Left lung (tissue), 10 donors: Measurements from ENCODE around the gene FUT2. TPM values are rescaled to one million over a fixed set of nuclear protein-coding genes. Genes with fewer than 3 reads are reported as not detected.
A peak's percentile ranks its signal among the peaks of the same experiment; 100 is the strongest.

ENCODE experiments used
- ATAC-seq: fragments of 200-7000 bp; cut with Tn5 transposase; one replicate; pipeline ENCODE4 v1.9.1; 2020; ENCODE audit warnings: moderate library complexity
- DNase-seq, 4 donors: peaks; one replicate each; pipeline ENCODE4 v3.0.0-alpha.2; 2013 to 2020
- H3K27ac ChIP-seq, 2 donors: fragments of 200-600 bp; sonication (generic) in 1 of 2; one replicate each; pipeline versions ENCODE4 v1.5.0 to v1.8.0; 2020 to 2021
- H3K27me3 ChIP-seq, 2 donors: fragments of 200-600 bp; sonication (generic) in 1 of 2; one replicate each; pipeline versions ENCODE4 v1.5.0 to v1.8.0; 2020 to 2021
- H3K36me3 ChIP-seq, 2 donors: fragments of 200-600 bp; sonication (generic) in 1 of 2; one replicate each; pipeline versions ENCODE4 v1.5.0 to v1.8.0; 2020 to 2021
- H3K4me1 ChIP-seq, 2 donors: fragments of 200-600 bp; one replicate each; pipeline ENCODE4 v1.8.0; 2021
- H3K4me3 ChIP-seq, 2 donors: fragments of 200-600 bp; sonication (generic) in 1 of 2; one replicate each; pipeline versions ENCODE4 v1.5.0 to v1.8.0; 2020 to 2021; ENCODE audit warnings: mild to moderate bottlenecking in 1 of 2
- H3K9me3 ChIP-seq, 2 donors: fragments of 200-600 bp; sonication (generic) in 1 of 2; one replicate each; pipeline versions ENCODE4 v1.5.0 to v1.8.0; 2020 to 2021
- intact Hi-C, 2 donors: fragments of 100-400 bp; cut with DNase I; formaldehyde crosslinking; loops; one replicate each; pipeline versions ENCODE4 v1.11.2 to v1.14.2; 2022
- polyA plus RNA-seq, 6 donors: library from polyadenylated mRNA; unstranded; fragments of 120-200 nt; gene quantifications; one replicate each; pipeline ENCODE4 v1.2.1, GENCODE V29; 2013; ENCODE audit not compliant: insufficient read length in 6 of 6
- total RNA-seq, 2 donors: library from RNA; stranded (reverse); fragmentation: NEBNext Ultra II Directional; extraction: Animal tissue kit (Norgen Biotek cat#: 25700); gene quantifications; one replicate each; pipeline ENCODE4 v1.2.1, GENCODE V29; 2021
- TF ChIP-seq, protein P1 (sequence below), 2 donors: fragments of 200-600 bp; sonication (generic) in 1 of 2; IDR thresholded peaks; one replicate each; pipeline versions ENCODE4 v1.5.0 to v1.8.0; 2021; ENCODE audit warnings: antibody characterized with exemption in 2 of 2
- donor health status: DM: no; HTN: yes; CAD: no.
- donor health status: DM: no; HTN: no; CAD: no.

The FUT2 gene
- total and polyA plus RNA-seq, 8 donors, result 1.1 to 3.7 (median 2.7) TPM

DNA sequence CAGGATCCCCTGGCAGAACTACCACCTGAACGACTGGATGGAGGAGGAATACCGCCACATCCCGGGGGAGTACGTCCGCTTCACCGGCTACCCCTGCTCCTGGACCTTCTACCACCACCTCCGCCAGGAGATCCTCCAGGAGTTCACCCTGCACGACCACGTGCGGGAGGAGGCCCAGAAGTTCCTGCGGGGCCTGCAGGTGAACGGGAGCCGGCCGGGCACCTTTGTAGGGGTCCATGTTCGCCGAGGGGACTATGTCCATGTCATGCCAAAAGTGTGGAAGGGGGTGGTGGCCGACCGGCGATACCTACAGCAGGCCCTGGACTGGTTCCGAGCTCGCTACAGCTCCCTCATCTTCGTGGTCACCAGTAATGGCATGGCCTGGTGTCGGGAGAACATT, 7.5 kb downstream of the FUT2 start:
- no peaks in the 10 kb centered on the region for H3K9me3 ChIP-seq
- no peak for ATAC-seq
- H3K27me3 ChIP-seq, result no peaks in the 10 kb centered on the region
- TF ChIP-seq, protein P1, sequence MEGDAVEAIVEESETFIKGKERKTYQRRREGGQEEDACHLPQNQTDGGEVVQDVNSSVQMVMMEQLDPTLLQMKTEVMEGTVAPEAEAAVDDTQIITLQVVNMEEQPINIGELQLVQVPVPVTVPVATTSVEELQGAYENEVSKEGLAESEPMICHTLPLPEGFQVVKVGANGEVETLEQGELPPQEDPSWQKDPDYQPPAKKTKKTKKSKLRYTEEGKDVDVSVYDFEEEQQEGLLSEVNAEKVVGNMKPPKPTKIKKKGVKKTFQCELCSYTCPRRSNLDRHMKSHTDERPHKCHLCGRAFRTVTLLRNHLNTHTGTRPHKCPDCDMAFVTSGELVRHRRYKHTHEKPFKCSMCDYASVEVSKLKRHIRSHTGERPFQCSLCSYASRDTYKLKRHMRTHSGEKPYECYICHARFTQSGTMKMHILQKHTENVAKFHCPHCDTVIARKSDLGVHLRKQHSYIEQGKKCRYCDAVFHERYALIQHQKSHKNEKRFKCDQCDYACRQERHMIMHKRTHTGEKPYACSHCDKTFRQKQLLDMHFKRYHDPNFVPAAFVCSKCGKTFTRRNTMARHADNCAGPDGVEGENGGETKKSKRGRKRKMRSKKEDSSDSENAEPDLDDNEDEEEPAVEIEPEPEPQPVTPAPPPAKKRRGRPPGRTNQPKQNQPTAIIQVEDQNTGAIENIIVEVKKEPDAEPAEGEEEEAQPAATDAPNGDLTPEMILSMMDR (IDR thresholded peaks at IDR 0.05), result no peak
- DNase-seq, result peak in 1 of 4 donors; percentile 51
- H3K36me3 ChIP-seq, result no peaks in the 10 kb centered on the region
- intact Hi-C loops, result no loop called here
- H3K27ac ChIP-seq, result no peak overlapping the region
- no peak overlapping the region for H3K4me3 ChIP-seq
- H3K4me1 ChIP-seq, result peaks cover 0 to 3% of the 10 kb centered on the region in 2 donors

- Histone ChIP-seq H3K27me3 (no peaks in the 10 kb centered on the region), H3K4me3 (no peak overlapping the region), H3K9me3 (no peaks in the 10 kb centered on the region), H3K27ac (no peak overlapping the region), H3K36me3 (no peaks in the 10 kb centered on the region), H3K4me1 (no peaks in the 10 kb centered on the region)
- intact Hi-C loops, result no loop called here
- ATAC-seq (no peak), DNase-seq (no peak)
- TF ChIP-seq, protein P1 (IDR thresholded peaks at IDR 0.05), result no peak
Measured at GRCh38 chr19:48705431-48705830, 9.7 kb downstream of the FUT2 start.

DNA sequence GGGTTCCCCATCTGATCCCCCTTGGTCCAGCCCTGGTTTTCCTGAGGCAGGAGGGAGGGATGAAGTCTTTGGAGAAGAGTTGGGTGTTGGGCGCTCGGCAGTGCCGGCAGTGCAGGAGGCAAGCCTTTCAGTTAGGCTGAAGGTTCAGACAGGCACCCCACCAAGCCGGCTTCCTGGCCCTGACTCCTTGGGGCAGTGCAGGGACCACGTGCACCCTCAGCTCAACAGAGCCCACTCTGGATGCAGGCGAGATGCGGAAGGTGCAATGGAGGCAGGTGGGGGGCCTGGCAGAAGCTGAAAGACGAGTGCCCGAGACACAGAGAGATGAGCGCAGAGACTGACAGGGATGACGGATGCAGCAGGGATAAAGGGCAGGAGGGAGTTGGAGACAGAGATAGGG, 12.7 kb downstream of the FUT2 start:
- Histone ChIP-seq H3K27me3 (no peaks in the 10 kb centered on the region), H3K4me3 (no peak overlapping the region), H3K27ac (no peak overlapping the region), H3K4me1 (peaks cover 5 to 7% of the 10 kb centered on the region in 2 donors), H3K9me3 (peaks cover 0 to 5% of the 10 kb centered on the region in 2 donors), H3K36me3 (no peaks in the 10 kb centered on the region)
- intact Hi-C loops, result no loop called here
- ATAC-seq (no peak), DNase-seq (no peak)
- TF ChIP-seq, protein P1 (IDR thresholded peaks at IDR 0.05), result no peak

- DNase-seq (no peak), ATAC-seq (no peak)
- no peaks in the 10 kb centered on the region for H3K27me3 ChIP-seq
- intact Hi-C loops, result no loop called here
- no peak overlapping the region for H3K4me3 ChIP-seq
- H3K4me1 ChIP-seq, result peaks cover 9 to 26% of the 10 kb centered on the region in 2 donors
- TF ChIP-seq, protein P1 (IDR thresholded peaks at IDR 0.05), result no peak
- no peaks in the 10 kb centered on the region for H3K36me3 ChIP-seq
- peaks cover 0 to 5% of the 10 kb centered on the region in 2 donors for H3K9me3 ChIP-seq
- H3K27ac ChIP-seq, result no peak overlapping the region
Measured at GRCh38 chr19:48711106-48711662, 15.4 kb downstream of the FUT2 start.

GRCh38 chr19:48713041-48713863, 17.5 kb downstream of the FUT2 start:
- ATAC-seq (no peak), DNase-seq (no peak)
- Histone ChIP-seq H3K36me3 (no peaks in the 10 kb centered on the region), H3K4me3 (peak overlapping the region; percentile 68 to 71), H3K27ac (peak overlapping the region; percentile 33 to 79), H3K4me1 (peaks cover 11 to 36% of the 10 kb centered on the region in 2 donors), H3K9me3 (peaks cover 0 to 5% of the 10 kb centered on the region in 2 donors), H3K27me3 (no peaks in the 10 kb centered on the region)
- TF ChIP-seq, protein P1 (IDR thresholded peaks at IDR 0.05), result no peak
- intact Hi-C loops, result no loop called here
